Osteocyte (in vitro differentiated cells): ENCODE measurements around the gene ME3. TPM values are rescaled to one million over a fixed set of nuclear protein-coding genes. Genes with fewer than 3 reads are reported as not detected.

ENCODE experiments used
- DNase-seq: peaks from one replicate; pipeline ENCODE4 v3.0.0; 2021; ENCODE audit warnings: mixed read lengths; ENCODE audit not compliant: unreplicated experiment; ENCODE audit errors: extremely low spot score
- H3K27ac Mint-ChIP-seq: one replicate; pipeline ENCODE4 v1.8.0; 2021; ENCODE audit warnings: mild to moderate bottlenecking, mixed read lengths; ENCODE audit not compliant: unreplicated experiment
- H3K27me3 Mint-ChIP-seq: one replicate; pipeline ENCODE4 v1.8.0; 2021; ENCODE audit warnings: mixed read lengths; ENCODE audit not compliant: unreplicated experiment
- H3K36me3 Mint-ChIP-seq: one replicate; pipeline ENCODE4 v1.8.0; 2021; ENCODE audit warnings: mixed read lengths; ENCODE audit not compliant: unreplicated experiment
- H3K4me1 Mint-ChIP-seq: one replicate; pipeline ENCODE4 v1.8.0; 2021; ENCODE audit warnings: mixed read lengths; ENCODE audit not compliant: unreplicated experiment
- H3K4me3 Mint-ChIP-seq: one replicate; pipeline ENCODE4 v1.8.0; 2021; ENCODE audit warnings: mild to moderate bottlenecking, moderate library complexity, mixed read lengths; ENCODE audit not compliant: unreplicated experiment
- H3K9me3 Mint-ChIP-seq: one replicate; pipeline ENCODE4 v1.8.0; 2021; ENCODE audit warnings: mixed read lengths; ENCODE audit not compliant: unreplicated experiment
- total RNA-seq: library from RNA; stranded (reverse); gene quantifications from 2 replicates; pipeline ENCODE4 v1.2.1, GENCODE V29; 2021
- TF ChIP-seq, protein P1 (sequence below): fragments of 200-600 bp; sonication (generic); IDR thresholded peaks from 2 replicates; pipeline ENCODE4 v1.5.0; 2021; ENCODE audit warnings: antibody characterized with exemption, mild to moderate bottlenecking, moderate library complexity

Gene ME3
- total RNA-seq, 1 donor from 2014 or later: 19.5 TPM

DNA sequence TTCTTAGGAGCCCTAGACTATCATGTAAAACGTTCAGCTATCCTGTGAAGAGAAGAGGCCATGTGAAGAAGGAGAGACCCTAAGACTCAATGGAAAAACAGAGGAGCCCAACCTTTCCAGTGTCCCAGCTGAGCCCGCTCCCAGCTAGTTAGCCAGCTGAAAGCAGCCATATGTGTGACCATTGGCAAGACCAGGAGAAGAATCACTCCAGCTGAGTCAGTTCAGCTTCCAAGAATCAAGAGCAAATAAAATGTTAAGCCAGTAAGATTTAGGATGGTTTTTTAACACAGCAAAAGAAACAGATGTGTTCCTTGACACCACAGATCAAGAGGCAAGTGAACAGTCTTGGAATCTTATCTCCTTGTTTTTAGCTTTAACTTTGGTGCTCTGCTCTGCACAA lies 189.7 kb downstream of the ME3 start:
- TF ChIP-seq, protein P1, sequence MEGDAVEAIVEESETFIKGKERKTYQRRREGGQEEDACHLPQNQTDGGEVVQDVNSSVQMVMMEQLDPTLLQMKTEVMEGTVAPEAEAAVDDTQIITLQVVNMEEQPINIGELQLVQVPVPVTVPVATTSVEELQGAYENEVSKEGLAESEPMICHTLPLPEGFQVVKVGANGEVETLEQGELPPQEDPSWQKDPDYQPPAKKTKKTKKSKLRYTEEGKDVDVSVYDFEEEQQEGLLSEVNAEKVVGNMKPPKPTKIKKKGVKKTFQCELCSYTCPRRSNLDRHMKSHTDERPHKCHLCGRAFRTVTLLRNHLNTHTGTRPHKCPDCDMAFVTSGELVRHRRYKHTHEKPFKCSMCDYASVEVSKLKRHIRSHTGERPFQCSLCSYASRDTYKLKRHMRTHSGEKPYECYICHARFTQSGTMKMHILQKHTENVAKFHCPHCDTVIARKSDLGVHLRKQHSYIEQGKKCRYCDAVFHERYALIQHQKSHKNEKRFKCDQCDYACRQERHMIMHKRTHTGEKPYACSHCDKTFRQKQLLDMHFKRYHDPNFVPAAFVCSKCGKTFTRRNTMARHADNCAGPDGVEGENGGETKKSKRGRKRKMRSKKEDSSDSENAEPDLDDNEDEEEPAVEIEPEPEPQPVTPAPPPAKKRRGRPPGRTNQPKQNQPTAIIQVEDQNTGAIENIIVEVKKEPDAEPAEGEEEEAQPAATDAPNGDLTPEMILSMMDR: no peak
- Mint-ChIP-seq H3K4me1 (peaks cover 79% of the 10 kb centered on the region), H3K27me3 (no peaks in the 10 kb centered on the region), H3K27ac (peak overlapping the region; percentile 95), H3K36me3 (no peaks in the 10 kb centered on the region), H3K4me3 (no peak overlapping the region), H3K9me3 (no peaks in the 10 kb centered on the region)
- DNase-seq: no peak

DNA sequence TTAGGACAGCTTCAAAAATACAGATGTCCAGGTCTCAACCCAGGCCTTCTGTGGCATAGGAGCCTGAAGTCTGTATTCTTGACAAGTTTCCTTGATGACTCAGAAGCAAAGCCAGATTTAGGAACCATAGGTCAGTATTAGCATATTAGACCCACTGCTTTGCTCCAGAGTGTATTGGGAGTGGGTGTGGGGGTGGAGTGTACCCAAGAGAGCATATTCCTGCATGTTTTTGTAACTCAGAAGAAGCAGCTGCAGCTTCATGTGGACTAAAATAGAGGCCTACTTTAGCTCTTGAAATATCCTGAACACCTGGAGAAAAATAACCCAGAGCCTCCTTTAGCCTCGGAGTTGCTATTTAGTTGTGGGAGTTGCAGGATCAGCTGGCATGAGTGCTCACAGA lies 191.0 kb downstream of the ME3 start:
- Mint-ChIP-seq H3K9me3 (no peaks in the 10 kb centered on the region), H3K27ac (peak overlapping the region; percentile 60), H3K4me3 (no peak overlapping the region), H3K4me1 (peaks cover 86% of the 10 kb centered on the region), H3K36me3 (no peaks in the 10 kb centered on the region), H3K27me3 (no peaks in the 10 kb centered on the region)
- DNase-seq: no peak
- TF ChIP-seq, protein P1: no peak

DNA sequence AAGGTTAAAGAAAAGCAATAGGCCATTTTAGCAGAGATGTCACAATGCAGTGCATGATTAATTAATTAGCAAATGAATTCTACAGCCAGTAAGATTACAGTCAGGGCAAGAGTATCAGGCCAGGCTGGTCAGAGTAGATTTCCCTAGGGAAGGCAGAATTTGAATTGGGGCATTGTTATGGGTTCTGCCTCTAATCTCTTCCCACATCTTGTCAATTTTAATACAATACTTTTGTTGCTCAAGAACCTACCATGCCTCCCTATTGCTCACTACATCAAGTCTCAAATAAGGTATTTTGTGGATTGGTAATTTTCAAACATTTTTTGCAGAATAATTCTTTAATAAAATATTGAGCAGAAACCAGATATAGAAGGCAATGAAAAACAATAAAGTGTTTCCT lies 194.1 kb downstream of the ME3 start:
- TF ChIP-seq, protein P1: no peak
- Mint-ChIP-seq H3K36me3 (peaks cover 3% of the 10 kb centered on the region), H3K4me1 (peaks cover 85% of the 10 kb centered on the region), H3K4me3 (no peak overlapping the region), H3K27ac (peak overlapping the region; percentile 86), H3K27me3 (no peaks in the 10 kb centered on the region), H3K9me3 (no peaks in the 10 kb centered on the region)
- DNase-seq: no peak

DNA sequence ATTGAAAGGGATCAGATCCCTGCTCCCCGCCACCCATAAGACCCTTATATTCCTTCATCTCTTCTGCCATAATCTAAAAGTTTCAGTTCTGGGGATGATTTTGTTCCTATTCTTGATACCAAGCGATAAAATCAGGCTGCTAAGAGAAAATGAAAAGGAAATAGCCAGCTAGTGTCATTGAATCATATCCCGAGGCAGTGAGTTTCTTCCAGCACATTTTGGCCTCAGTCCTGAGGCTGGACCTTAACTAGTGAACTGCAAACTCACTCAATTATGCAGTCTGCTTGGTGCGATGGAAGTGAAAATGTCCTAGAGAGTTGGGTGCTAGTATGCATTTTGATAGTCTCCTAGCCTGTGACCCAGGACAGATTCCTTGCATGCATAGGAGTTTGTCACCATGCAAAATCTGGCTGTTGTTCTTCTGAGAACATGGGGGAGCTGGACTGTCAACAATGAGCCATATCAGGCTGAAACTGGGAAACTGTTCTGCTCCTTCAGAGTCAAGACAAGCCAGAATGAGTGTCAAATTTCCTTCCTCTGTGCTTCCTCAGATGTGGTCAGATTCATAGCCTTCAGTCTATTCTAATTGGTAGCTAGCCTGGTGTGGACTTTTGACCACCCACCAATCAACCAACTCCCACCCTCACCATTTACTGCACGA lies 194.8 kb downstream of the ME3 start:
- peaks cover 83% of the 10 kb centered on the region for H3K4me1 Mint-ChIP-seq
- H3K9me3 Mint-ChIP-seq: no peaks in the 10 kb centered on the region
- peak overlapping the region; percentile 86 for H3K27ac Mint-ChIP-seq

DNA sequence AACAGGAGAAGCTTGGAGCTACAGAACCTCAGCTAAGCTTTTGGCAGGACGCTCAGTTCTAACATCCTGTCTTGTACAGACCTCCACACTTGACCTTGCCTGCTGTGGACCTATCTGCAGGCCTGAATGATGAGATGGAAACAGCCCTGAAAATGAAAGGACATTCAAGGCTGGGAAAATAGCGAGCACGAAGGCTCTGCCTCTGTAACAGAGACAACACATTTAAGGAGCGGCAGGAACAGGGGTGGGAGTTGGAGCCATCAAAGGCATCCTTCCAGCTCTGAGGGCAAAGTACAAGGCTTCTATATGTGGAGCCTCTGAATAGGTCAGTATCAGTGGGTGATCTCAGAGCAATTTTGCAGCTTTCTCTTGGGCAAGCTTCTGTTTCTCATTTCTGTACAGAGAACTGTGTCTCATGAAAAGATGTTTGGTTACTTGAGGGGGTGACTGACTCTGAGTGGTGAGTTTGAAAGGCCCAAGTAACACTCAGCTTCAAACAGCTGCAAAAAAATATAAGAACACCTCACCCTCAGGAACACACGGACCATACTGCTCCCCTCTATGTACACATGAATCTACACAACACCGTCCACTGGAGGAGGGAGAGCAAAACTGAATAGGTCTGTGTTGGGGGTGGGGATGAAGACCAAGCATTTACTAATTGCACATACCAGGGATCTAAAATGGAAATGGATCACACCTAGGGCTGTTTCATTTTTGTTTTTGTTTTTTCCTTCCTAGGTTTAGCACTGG lies 196.1 kb downstream of the ME3 start:
- no peak for DNase-seq
- Mint-ChIP-seq H3K4me3 (peak overlapping the region; percentile 2), H3K4me1 (peaks cover 80% of the 10 kb centered on the region)

More for the DNA sequence above, 194.8 kb downstream of the ME3 start:
- no peak for DNase-seq
- Mint-ChIP-seq H3K36me3 (peaks cover 3% of the 10 kb centered on the region), H3K4me3 (no peak overlapping the region), H3K27me3 (no peaks in the 10 kb centered on the region)
- TF ChIP-seq, protein P1: no peak

More for the DNA sequence above, 196.1 kb downstream of the ME3 start:
- peak overlapping the region; percentile 81 for H3K27ac Mint-ChIP-seq
- no peaks in the 10 kb centered on the region for H3K27me3 Mint-ChIP-seq
- TF ChIP-seq, protein P1: no peak
- H3K36me3 Mint-ChIP-seq: peaks cover 4% of the 10 kb centered on the region
- H3K9me3 Mint-ChIP-seq: no peaks in the 10 kb centered on the region
